ENCODE measurements around the gene DKK3.

DNA sequence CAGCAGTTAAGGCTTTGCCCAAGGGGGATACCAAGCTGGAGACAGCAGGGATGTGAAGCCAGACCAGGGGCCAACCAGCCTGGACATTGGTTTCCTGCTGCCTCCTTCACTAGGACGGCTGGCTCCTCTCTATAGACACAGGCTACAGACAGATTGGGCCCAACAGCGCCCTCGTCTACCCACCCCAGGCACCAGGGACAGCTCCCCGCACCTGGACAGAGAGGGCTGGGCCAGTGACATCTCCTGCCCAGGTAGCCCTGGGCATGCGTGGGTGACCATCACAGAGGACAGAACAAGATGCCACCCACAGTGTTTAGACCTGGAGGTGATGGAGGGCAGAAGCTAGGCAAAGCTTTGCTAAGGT is 1.2 kb downstream of the DKK3 start:
- TF ChIP-seq TOX (CRISPR knock-in tag; IDR thresholded peaks at IDR 0.05; ENCODE audit: borderline replicate concordance) (no peak), ZFP3 (CRISPR knock-in tag; IDR thresholded peaks at IDR 0.05) (no peak), ISL1 (CRISPR knock-in tag; IDR thresholded peaks at IDR 0.05) (no peak), SNAI2 (CRISPR knock-in tag; IDR thresholded peaks at IDR 0.05) (no peak), ZNF8 (CRISPR knock-in tag; IDR thresholded peaks at IDR 0.05) (no peak), CSDC2 (CRISPR knock-in tag; IDR thresholded peaks at IDR 0.05) (no peak), ZFP30 (CRISPR knock-in tag; IDR thresholded peaks at IDR 0.05) (no peak)
- TF ChIP-seq, protein P1, sequence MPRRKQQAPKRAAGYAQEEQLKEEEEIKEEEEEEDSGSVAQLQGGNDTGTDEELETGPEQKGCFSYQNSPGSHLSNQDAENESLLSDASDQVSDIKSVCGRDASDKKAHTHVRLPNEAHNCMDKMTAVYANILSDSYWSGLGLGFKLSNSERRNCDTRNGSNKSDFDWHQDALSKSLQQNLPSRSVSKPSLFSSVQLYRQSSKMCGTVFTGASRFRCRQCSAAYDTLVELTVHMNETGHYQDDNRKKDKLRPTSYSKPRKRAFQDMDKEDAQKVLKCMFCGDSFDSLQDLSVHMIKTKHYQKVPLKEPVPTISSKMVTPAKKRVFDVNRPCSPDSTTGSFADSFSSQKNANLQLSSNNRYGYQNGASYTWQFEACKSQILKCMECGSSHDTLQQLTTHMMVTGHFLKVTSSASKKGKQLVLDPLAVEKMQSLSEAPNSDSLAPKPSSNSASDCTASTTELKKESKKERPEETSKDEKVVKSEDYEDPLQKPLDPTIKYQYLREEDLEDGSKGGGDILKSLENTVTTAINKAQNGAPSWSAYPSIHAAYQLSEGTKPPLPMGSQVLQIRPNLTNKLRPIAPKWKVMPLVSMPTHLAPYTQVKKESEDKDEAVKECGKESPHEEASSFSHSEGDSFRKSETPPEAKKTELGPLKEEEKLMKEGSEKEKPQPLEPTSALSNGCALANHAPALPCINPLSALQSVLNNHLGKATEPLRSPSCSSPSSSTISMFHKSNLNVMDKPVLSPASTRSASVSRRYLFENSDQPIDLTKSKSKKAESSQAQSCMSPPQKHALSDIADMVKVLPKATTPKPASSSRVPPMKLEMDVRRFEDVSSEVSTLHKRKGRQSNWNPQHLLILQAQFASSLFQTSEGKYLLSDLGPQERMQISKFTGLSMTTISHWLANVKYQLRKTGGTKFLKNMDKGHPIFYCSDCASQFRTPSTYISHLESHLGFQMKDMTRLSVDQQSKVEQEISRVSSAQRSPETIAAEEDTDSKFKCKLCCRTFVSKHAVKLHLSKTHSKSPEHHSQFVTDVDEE (CRISPR knock-in tag; IDR thresholded peaks at IDR 0.05), result no peak

Data from SK-N-SH treated with all-trans-retinoic acid at 6 μM for 48 hours (cell line).